K562 treated with DMSO at 1 percent for 24 hours (cell line): ENCODE measurements around the gene HTR2C. TPM values are rescaled to one million over a fixed set of nuclear protein-coding genes. Genes with fewer than 3 reads are reported as not detected.

ENCODE experiments used
- total RNA-seq: library from RNA; unstranded; fragments of 300-600 nt; gene quantifications from 2 replicates; pipeline ENCODE4 v1.2.3, GENCODE V29; 2022; ENCODE audit warnings: low read depth; ENCODE audit not compliant: insufficient read depth

The HTR2C gene
- total RNA-seq, result 0.21 and 0.31 TPM in 2 replicates

DNA sequence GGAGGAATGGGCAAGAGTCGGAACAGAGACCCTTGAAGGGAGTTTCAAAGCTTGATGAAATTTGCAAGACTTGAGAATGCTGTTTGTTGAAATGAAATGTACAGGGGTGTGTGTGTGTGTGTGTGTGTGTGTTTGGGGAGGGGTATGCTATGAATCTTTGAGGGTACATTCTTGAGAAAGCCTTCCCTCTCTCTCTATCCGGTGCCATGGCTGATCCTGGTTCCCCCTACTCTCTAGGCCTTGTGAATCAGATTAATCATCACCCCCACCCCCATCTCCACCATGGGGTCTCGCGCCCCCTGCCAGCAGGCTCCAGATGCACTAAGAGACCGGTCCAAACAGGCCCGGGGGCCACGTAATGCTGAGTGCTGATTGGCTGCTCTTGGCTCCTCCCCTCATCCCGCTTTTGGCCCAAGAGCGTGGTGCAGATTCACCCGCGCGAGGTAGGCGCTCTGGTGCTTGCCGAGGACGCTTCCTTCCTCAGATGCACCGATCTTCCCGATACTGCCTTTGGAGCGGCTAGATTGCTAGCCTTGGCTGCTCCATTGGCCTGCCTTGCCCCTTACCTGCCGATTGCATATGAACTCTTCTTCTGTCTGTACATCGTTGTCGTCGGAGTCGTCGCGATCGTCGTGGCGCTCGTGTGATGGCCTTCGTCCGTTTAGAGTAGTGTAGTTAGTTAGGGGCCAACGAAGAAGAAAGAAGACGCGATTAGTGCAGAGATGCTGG is at the start of gene HTR2C:
Gene HTR2C (plus strand): TSS at position 441 of the 729 bp plus-strand sequence. CDS start 142,851 bp downstream, outside the sequence.

